SH-SY5Y (cell line): ENCODE results near the gene PPP2R2C.

Source experiments
- GATA2 ChIP-seq: IDR thresholded peaks from 2 replicates; pipeline ENCODE4 v1.6.1; 2011; ENCODE audit warnings: mild to moderate bottlenecking, low read depth, low read length
- GATA3 ChIP-seq: IDR thresholded peaks from 2 replicates; pipeline ENCODE4 v1.6.1; 2011; ENCODE audit warnings: low read depth, mild to moderate bottlenecking, low read length, moderate library complexity

The PPP2R2C gene

DNA sequence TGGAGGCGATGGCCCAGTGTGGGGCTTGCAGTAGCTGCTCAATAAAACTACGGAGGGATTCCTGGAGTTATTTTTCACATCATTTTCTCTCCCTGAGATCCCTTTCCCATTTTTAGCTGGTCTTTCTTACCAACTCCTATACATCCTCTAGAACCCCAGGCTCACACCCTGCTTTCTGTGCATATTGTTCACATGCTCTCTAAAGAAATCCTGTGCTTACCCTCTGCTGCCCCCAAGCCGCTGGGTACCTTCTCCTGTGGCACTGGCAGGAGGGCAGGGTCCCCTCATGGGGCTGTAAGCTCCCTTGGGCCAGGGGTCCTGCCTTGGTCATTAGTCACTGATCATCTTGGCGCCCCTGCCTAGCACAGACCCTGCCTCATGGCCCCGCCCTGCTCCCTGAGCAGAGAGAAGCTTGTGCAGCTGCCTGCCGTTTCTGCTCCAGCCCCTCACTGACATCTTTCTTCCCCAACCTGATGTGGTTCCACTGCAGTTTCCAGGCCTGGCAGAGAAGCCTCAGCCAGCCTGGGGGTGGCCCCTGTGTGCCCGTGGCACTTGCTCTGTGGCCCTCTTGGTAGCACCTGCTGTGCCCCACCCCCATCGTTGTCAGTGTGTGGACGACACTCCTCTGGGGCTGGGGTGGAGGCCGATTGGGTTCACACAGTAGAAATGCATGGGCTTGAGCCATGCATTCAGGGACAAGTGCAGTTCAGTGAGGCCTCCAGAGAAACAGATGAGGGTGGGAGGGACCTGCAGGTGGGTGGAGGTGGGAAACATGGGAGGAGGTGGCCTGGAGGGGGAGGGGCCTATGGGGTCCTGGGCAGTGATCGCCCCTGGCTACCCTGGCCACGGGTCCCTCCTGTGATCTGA, 133.2 kb downstream of the PPP2R2C start:
- TF ChIP-seq GATA3 (no peak), GATA2 (no peak)

DNA sequence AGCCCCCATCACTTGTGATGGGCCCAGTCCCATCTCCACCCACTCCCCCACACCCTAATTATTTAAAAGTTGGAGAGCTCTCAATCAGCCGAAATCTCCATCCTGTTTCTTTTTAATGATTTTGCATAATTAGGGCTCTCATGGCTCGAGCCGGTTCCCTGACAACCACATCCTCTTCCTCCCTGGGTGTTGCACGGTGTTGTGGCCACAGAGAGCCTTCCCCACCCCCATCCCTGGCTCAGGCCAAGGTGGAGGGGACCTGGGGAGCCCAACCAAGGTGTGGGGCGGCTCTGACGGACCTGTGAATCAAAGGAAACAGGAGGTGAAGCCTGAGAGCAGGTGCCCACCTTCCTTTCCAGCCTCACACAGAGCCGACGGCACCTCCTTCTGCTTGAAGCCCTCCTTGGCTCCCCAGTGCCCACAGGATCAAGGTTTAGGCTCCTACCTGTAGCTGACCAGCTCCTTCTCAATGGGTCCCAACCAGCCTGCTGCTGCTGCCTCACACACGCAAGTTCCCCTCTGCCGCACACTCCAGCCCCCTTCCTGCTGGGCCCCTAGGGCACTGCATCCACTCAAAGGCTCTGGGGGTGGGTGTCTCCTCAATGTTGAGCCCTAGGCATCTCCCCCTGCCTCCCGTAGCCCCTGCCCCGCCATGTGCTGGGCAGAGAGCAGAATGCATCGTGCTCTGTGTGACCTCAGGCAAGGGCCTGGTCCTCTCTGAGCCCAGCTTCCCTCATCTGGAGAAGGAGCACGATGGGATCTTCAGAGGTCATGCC, 134.1 kb downstream of the PPP2R2C start:
- no peak for TF ChIP-seq GATA3
- no peak for TF ChIP-seq GATA2

DNA sequence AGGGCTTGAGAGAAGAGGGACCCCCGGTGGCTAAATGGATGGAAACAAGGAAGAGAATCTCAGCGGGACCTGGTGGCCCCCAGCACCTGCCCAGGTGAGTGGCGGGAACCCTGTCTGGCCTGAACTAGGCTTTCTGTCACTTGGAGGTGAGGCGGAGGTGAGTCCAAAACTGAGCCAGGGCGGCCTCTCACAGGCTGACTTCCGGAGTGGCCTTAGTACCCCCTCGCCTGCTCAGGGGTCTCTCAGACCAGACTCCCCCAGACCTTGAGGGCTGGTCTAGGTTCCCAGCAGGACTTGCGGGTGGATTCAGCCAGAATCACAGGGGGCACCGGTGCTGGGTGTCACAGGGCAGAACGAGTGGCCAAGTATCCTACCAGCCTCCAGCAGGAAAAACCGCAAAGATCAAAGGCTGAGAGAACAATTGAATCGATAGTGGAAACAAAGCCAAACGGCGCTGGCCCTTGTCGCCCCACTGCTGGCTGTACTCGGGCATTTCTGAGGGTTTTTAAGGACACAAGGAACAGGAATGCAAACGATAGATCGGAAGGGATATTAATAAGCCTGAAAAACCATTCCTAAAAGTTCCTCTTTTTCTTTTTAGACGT, 135.0 kb downstream of the PPP2R2C start:
- TF ChIP-seq GATA3 (no peak), GATA2 (no peak)

DNA sequence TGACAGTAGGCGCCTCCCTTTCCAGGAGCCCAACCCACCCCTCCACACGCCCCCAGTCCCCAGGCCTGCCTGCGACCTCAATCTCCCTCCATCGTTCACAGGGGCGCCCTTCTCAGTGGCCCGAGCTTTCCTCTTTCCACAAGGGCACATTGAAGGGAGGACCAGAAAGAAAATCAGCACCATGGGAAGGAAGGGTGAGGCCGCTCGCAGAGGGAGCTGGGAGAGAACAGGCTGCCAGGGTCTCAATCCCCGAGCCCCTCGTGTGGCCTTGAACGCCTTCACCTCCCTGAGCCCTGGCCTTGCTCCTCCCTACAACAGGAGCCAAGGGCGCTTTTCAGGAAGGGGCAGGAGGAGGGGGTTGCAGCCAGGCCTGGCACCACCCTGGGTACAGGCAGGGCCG, 136.2 kb downstream of the PPP2R2C start:
- TF ChIP-seq GATA2 (no peak), GATA3 (no peak)

DNA sequence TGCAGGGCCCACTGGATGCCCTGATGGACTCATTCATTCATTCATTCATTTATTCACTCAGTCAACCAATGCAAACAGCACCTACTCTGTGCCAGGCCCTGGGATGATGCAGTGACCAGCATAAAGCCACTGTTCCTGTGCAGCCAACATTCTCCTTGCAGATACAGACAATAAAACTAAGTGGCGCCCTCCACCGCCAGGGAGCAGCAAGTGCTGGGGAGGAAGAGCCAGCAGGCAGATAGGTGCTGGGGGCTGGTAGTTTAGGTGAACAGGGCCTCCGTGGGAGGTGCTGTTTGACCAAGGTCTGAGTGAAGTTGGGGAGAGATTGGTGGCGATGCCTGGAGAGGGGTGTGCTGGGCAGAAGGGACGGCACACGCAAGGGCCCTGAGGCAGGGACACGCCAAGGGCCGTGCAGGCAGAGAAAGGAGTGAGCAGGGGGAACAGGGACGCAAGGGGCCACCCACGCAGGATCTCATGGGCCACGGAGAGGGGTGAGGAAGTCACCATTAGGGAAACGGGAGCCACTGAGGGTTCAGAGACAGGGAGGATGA, 137.3 kb downstream of the PPP2R2C start:
- TF ChIP-seq GATA2 (no peak), GATA3 (no peak)

DNA sequence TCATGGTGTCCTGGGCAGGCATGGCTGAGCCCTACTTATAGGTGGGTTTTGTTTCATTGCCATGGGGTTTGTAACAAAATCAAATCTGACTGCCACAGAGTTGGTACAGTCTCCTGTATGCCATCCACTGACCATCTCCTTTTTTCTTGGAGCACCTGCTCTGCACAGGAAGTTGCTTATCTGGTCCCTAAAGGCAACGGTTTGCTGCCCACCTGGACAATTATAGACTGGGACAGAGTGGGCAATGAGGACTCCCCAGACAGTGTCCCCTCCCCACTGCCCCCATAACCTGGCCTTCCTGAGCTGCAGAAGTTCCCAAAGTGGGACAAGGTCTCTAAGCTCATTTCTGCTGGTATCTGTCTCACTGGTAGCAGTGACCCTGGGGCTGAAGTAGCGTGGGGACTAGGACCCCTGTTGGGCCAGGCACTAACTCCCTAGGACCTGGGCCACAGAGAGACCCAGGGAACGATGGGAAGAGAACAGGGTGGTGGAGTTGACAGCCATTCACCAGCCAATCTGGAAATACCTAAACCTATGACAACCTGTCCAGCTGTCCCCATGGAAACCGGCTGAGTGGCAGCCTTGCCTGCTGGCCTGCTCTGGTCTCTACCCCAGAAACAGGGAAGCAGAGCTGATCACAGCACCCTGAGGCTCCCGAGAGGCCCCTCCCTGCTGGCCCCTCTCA, 138.1 kb downstream of the PPP2R2C start:
- TF ChIP-seq GATA2 = no peak
- no peak for TF ChIP-seq GATA3

DNA sequence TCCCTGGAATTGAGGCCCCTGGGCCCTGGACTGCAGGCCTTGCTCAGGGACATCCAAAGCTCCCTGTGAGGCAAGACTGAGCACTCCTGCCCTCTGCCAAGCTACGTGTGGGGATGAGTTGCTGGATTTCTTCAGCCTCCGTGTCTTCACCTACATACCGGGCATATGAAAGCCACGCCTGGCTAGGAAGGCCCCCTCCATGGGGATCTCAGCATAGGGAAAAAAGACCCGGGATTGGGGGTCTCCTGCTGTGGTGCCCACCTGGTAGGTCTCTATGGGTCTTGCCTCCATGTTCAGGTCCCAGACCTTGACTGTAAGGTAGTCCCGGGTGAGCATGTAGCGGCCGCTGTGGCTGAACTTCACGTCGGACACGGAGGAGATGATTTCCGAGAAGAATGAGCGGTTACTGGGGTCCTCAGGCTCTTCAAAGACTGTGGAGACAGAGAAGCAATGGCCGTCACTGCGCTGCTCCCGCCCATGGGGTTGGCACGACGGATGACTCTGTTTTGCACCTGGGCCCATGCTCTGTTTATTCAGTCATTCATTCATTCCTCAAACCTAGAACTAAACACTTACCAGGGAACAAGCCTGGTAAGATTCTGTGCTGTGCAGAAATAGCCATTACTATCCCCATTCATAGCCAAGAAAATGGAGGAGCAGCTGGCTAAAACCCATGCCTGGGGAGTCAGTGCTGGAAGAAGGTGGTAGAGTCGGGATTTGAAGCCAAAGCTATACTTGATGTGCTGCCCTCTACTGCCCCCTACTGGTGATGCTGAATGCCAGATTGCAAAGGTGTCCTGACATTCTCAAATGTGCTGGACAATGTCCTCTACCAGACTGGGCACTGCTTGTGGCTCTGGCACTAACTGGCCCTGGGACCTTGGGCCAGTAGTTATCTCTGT, 138.9 kb downstream of the PPP2R2C start:
- TF ChIP-seq GATA2 (no peak), GATA3 (no peak)

DNA sequence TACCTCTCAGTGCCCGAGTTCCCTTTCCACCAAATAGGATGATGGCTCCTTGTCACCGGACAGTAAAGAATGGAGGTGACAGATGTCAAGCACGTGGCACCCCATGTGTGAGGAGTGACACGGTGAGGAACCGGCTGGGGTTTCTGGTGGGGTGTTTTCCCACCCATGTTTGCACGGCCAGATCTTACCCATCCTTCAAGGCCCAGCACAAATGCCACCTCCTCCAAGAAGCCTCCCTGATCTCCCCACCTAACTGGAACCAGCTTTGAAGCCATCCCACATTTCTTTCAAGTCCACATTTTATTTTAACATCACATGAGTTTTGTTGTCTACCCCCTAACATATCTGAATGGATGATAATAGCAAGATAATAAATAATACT, 139.8 kb downstream of the PPP2R2C start:
- TF ChIP-seq GATA3 (no peak), GATA2 (no peak)

DNA sequence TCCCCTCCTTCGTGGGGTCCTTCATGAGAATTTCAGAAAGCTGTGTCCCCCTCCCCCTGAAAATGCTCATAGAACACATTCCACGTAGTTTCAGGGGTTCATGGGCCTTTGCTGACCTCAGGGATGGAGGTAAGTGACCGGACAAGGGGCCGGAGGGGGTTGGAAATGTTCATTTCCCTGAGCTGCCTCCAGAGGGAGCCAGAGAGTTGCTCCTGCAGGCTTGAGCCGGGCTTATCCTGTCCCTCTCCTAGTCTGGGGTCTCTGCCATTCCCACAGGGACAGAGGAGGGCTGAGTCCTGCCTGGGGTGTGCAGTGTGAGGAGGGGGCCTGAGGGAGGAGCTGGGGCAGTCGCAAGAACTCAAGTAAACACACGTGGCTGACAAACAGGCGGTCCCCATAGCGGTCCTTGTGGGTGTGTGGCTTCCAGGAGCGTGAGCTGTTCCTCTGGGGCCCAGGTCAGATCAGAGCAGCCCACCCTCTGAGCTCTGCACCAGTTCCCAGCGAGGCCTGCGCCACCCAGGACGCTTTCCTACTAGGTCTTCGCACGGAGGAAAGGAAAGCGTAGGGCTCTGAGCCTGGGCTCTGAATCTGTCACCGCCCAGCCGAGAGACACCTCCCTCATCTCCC, 140.3 kb downstream of the PPP2R2C start:
- TF ChIP-seq GATA3 (no peak), GATA2 (no peak)

DNA sequence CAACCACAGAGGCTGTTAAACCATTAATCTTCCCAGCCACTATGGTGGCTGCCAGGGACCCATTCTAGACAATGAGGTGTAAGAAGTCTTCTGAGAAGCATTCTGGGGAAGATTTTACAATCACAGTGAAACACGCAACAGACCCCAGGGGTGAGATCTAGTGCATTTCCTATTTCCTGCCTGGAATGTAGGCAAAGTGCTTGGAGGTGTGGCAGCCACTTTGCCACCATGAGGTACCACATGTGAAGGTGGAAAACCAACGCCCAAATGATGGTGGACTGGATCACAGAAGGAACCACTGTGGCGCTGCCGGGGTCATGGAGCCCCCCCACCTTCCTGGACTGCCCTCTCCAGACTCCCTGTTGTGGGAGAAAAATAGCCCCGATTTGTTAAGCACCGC, 140.9 kb downstream of the PPP2R2C start:
- TF ChIP-seq GATA2 (no peak), GATA3 (no peak)

DNA sequence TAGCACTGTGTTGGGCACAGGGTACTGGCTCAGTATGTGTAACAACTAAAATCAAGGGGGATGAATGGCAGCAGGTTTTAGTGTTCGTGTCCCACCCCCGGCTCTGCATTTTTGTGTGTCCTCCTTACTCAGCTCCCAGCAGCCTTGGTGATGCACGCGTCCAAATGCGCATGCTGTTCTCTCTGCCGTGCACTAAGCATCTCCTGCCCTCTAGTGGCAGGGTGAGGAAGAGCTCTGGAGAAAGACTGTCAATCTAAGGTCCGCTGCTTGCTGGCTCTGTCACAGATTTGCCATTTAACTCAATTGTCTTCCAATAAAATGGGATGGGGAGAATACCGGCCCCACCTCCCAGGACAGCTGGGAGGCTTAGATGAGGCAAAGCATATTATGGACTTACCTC, 141.4 kb downstream of the PPP2R2C start:
- TF ChIP-seq GATA3 = no peak
- TF ChIP-seq GATA2 = no peak

DNA sequence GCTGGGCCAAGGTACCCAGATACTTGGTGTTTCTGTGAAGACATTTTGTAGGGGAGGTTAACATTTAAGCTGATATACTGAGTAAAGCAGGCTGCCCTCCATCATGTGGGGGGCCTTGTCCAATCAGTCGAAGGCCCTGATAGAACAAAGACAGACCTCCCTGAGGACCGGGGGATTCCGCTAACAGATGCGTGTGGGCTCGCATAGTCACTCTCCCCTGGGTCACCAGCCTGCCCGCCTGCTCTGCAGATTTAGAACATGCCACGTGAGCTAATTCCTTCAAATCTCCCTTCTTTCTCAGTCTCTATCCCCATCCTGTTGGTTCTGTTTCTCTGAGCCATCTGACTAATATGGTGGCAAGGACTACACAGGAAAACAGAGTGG, 142.0 kb downstream of the PPP2R2C start:
- TF ChIP-seq GATA2 (no peak), GATA3 (no peak)
